HG02938 (cell line): ENCODE measurements around the gene SLC39A11.

Experiments
- ATAC-seq: cut with Tn5 transposase; IDR thresholded peaks from one replicate; pipeline ENCODE4 v1.9.1; 2021; ENCODE audit warnings: mild to moderate bottlenecking, moderate library complexity; ENCODE audit not compliant: unreplicated experiment

SLC39A11 gene

DNA sequence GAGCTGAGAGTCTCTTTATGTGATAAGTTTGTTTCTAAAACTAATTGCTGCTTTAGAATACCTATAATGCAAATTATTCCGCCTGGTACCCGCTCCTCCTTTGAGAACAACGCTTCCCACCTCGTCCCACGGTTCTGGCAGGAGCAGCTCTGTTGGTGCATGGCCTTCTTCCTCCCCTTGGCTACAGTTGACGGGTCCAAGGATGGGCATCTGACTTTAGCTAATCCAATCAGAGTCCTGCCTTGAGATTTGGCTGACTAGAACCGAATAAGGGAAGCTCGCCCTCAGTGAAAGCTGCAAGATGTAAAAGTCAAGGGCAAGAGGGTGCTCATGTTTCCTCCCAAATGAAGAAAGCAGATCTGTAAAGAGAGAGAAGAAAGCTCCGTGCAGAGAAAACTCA lies 481.3 kb downstream of the SLC39A11 start:
- no peak for ATAC-seq

GRCh38 chr17:72609501-72609900 lies 483.0 kb downstream of the SLC39A11 start:
- ATAC-seq = no peak

DNA sequence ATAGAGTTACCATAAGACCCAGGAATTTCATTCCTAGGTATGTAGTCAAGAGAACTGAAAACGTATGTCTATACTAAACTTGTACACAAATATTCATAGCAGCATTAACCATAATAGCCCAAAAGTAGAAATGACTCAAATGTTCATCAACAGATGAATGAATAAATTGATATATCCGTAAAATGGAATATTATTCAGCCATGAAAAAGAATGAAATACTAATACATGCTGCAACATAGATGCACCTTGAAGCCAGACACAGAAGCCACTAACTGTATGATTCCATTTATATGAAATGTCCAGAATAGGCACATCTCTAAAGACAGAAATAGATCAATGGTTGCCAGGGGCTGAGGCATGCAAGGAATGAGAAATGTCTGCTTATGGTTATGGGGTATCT lies 484.1 kb downstream of the SLC39A11 start:
- no peak for ATAC-seq

- no peak for ATAC-seq
Observed at GRCh38 chr17:72606656-72607055, 485.8 kb downstream of the SLC39A11 start.

DNA sequence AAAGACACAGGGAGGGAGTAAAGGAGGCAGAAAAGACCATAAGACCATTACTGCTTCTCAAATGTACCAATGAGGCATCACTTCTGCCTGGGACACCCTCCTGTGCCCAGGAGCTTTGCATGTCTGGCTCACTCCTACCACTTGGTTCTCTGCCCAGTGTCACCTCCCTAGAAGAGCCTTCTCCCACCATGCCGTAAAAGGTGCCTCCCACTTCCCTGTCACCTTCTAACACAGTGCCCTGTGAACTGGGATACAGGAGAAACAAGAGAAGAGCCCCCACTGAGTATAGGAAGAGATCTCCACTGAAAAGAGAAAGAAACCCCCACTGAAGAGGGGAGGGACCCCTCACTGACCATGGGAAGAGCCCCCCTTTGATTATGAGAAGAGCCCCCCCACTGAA lies 486.9 kb downstream of the SLC39A11 start:
- no peak for ATAC-seq

DNA sequence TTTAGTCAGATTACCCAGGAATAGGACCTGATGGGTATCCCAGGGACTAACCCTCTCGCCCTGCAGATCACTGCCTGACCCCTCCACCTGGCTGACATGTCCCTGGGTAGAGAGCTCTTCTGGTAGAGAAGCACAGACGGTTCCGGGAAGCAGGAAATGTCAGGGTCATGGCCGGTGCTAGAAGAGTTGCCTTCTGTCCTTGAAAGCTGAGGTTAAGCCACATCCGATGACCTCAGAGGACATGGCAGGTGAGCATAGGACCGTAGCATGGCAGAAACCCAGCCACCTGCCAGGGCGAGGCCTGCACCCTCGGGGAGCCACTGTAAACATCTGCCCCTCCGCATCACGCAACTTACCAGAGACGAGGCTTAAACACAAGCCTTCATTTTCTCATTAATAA lies 488.0 kb downstream of the SLC39A11 start:
- ATAC-seq = no peak

GRCh38 chr17:72603420-72604242 lies 488.9 kb downstream of the SLC39A11 start:
- no peak for ATAC-seq

GRCh38 chr17:72602517-72603419 lies 489.7 kb downstream of the SLC39A11 start:
- no peak for ATAC-seq

DNA sequence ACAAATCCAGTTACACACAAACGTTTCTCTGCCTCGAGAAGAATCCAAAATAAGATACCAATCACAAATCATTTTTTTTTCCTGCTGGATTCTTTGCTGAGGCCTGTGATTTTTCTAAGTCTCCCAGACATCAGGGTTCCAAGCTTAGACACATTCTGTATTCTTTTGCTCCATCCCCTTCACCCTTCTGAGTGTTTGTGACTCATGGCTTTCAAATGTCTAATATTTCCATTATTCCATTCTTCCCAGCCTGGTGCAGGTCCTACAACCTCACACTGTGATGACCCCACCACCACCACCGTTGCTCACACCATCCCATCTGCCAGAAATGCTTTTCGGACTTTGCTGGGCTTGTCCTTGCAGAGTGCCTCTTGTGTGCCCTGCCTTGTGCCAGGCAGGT lies 491.6 kb downstream of the SLC39A11 start:
- no peak for ATAC-seq

DNA sequence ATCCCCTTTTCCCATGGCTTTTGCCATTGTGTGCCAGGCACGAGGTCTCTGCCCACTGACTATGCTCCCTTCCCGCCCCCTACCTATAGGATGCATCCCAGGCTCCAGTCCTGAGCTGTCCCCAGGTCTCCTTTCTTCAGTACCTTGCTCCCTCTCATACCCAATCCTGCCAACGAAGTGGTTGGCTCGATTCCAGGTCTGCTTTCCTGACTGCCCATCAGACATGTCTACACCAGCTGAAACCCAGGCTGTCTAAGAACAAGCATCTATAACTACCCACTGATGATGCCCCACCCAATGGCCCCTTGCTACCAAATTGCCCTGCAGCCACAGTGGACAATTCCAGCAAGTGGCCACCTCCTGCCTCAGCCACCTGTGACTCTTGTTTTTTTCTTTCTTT lies 492.6 kb downstream of the SLC39A11 start:
- ATAC-seq = no peak

DNA sequence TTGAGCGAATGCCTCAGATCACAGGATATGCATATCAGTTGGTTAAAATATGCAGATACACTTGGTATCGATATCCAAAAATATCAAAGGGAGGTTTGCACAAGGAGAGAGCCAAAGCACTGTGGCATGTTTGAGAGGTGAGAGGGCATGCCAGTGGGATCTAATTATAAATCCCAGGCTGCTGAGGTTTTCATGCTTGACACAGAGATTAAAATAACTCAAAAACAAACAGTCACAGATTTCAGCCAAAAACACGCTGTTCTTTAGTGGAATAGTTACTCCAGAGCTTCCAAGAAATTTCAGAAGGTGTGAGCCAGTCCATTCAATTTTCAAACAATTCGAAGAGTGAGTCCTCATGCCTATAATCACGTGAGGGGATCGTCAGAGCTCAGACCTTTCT lies 493.8 kb downstream of the SLC39A11 start:
- no peak for ATAC-seq

DNA sequence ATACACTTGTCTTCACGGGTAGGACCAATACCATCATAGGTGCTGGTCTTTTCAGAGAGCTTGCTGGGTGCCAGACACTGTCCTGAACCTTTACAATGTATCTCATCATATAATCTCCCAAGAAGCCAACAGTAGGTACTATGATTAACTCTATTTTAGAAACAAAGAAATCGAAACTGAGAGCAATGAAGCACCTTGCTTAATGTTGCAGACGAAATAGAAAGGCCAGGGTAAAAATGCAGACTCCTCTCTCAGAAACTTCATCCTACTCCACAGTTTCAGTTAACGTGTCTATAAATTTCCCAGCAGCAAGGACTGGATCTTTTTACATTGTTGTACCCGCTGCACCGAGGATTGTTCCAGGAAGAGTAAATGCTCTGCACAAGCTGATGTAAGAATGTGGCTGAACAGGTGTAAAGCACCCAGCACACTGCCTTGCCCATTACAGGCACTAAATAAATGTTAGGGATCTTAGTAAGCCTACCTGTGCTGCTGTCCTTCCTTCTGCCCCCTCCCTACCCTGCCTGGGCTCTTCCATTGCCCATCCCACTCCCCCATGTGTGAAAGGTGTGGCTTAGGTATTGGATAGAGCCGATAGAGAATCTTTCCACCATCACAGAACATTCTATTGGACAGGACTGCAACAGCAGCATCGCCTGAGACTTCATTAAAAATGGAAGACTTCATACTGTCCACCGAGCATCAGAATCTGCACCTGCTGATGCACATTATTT lies 495.0 kb downstream of the SLC39A11 start:
- no peak for ATAC-seq
